MG63 (cell line): ENCODE data around the gene AGK. TPM values are rescaled to one million over a fixed set of nuclear protein-coding genes. Genes with fewer than 3 reads are reported as not detected.

Source experiments
- DNase-seq: peaks from one replicate; pipeline ENCODE4 v3.0.0-alpha.2; 2020
- H3K27me3 ChIP-seq: fragments of 250-450 bp; sonication (Bioruptor Pico); 2 replicates; pipeline ENCODE4 v1.5.1; 2020; ENCODE audit warnings: mild to moderate bottlenecking, moderate library complexity
- H3K36me3 ChIP-seq: fragments of 250-450 bp; sonication (Bioruptor Pico); 2 replicates; pipeline ENCODE4 v1.5.1; 2020; ENCODE audit warnings: mild to moderate bottlenecking, moderate library complexity
- H3K4me3 ChIP-seq: fragments of 250-450 bp; sonication (Bioruptor Pico); 2 replicates; pipeline ENCODE4 v1.5.1; 2020; ENCODE audit warnings: mild to moderate bottlenecking, moderate library complexity
- H3K9me3 ChIP-seq: fragments of 250-450 bp; sonication (Bioruptor Pico); 2 replicates; pipeline ENCODE4 v1.5.1; 2020; ENCODE audit warnings: mild to moderate bottlenecking, moderate library complexity
- total RNA-seq: library from RNA; depleted of rRNA; stranded (reverse); fragments of >200 nt; shearing (Covaris generic); gene quantifications from 2 replicates; pipeline ENCODE4 v1.2.3, GENCODE V29; 2014; ENCODE audit warnings: low replicate concordance; rRNA removed

AGK gene
- 18.0 and 23.3 TPM in 2 replicates for total RNA-seq

GRCh38 chr7:141551094-141551781, at the start of gene AGK:
Gene AGK (plus strand): TSS chr7:141551410. CDS start chr7:141555467, 4,057 bp downstream.
- peak; percentile 72 for DNase-seq
- H3K9me3 ChIP-seq, result no peaks in the 10 kb centered on the region
- no peaks in the 10 kb centered on the region for H3K27me3 ChIP-seq
- H3K4me3 ChIP-seq, result peak within 1 kb of the TSS; percentile 65
- H3K36me3 ChIP-seq, result no peaks in the 10 kb centered on the region

DNA sequence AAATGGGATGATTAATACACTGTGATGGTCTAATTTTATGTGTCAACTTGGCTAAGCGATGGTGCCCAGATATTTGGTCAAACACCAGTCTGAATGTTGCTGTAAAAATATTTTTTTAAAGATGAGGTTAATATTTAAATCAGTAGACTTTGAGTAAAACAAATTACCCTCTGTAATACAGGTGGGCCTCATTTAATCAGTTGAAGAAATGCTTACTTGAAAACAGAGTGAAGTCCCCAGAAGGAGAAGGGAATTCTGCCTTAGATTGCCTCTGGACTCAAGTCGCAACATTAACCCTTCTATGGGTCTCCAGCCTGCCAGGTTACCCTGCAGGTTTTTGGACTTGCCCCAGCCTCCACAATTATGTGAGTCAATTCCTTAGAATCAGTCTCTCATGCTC, 49.8 kb upstream of the AGK start:
- H3K9me3 ChIP-seq, result no peaks in the 10 kb centered on the region
- no peak overlapping the region for H3K4me3 ChIP-seq
- DNase-seq, result no peak
- no peaks in the 10 kb centered on the region for H3K36me3 ChIP-seq
- no peaks in the 10 kb centered on the region for H3K27me3 ChIP-seq

DNA sequence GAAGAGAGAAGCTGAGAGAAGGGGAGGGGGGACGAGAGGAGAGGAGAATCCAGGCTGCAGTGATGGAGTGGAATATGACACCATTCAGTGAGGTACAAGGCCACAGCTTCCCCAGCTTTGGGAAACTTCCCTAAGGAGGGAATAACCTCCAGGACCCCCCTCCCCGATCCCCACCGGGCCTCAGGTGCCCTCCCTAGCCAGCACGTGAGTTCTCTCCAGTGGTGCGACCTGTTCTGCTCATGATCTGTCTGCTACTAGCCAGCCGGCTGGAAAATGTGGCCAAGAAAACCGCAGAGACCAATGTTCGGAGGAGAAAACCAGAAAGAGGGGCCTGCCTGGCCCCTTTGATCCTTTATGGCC, 39.9 kb upstream of the AGK start:
- Histone ChIP-seq H3K27me3 (no peaks in the 10 kb centered on the region), H3K4me3 (no peak overlapping the region), H3K9me3 (no peaks in the 10 kb centered on the region), H3K36me3 (no peaks in the 10 kb centered on the region)
- DNase-seq, result no peak

- no peak for DNase-seq
- Histone ChIP-seq H3K27me3 (no peaks in the 10 kb centered on the region), H3K4me3 (no peak overlapping the region), H3K9me3 (no peaks in the 10 kb centered on the region), H3K36me3 (no peaks in the 10 kb centered on the region)
These were observed 39.4 kb upstream of the AGK start for GRCh38 chr7:141511676-141512396.

DNA sequence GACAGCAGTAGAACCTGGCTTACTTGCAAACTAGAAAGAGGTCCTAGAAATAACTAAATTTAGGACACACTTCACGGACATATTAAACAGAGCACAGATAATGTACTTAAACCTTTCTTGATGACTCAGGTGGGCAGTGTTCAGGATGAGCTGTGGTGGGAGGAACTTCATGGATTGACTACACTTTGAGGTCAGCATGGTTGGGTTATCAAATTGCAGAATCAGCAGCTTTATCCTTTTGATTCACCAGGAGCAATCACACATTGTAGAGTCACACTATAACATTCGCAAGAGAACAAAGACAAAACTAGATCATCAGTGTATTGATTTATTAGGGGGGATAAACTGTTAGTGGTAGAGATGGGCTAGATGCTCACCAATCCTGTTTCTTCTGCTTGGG, 38.6 kb upstream of the AGK start:
- no peak overlapping the region for H3K4me3 ChIP-seq

DNA sequence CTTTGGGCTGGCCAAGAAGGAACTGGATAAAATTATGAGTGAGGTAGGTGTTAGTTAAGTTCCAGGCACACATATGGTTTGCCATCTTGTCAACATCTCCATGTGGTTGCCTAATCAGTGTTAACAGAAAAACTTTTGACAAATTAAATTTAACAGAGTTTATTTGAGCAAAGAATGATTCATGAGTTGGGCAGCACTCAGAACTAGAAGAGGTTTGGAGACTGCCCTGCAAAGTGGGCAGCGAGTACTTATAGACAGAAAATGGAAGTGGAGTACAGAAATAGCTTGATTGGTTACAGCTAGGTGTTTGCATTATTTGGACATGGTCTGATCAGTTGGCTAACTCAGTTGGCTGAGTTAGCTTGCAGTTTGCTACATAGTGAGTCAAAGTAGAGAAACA, 37.5 kb upstream of the AGK start:
- Histone ChIP-seq H3K4me3 (no peak overlapping the region), H3K36me3 (no peaks in the 10 kb centered on the region), H3K9me3 (no peaks in the 10 kb centered on the region), H3K27me3 (no peaks in the 10 kb centered on the region)
- DNase-seq, result no peak

More for the DNA sequence above, 38.6 kb upstream of the AGK start:
- Histone ChIP-seq H3K9me3 (no peaks in the 10 kb centered on the region), H3K27me3 (no peaks in the 10 kb centered on the region), H3K36me3 (no peaks in the 10 kb centered on the region)
- no peak for DNase-seq

DNA sequence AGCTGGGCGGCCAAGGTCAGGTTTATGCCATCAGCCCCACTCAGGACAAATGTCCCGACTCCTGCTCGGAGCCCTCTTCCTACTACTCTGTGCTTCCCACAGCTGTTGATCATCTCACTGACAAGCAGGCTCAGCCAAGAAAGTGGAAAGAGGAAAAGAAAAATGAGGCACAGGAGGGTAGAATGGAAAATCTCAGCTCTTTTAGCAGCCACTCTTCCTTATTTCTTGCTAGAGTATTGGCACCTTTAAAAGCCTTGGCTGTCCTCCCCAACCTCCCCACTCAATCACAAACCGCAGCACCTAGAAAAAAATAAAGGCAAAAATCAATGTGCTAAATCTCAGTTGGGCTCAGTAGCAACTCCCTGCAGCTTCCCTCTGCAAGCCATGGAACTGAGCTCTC, 35.3 kb upstream of the AGK start:
- Histone ChIP-seq H3K4me3 (no peak overlapping the region), H3K27me3 (no peaks in the 10 kb centered on the region), H3K9me3 (no peaks in the 10 kb centered on the region), H3K36me3 (no peaks in the 10 kb centered on the region)
- no peak for DNase-seq

DNA sequence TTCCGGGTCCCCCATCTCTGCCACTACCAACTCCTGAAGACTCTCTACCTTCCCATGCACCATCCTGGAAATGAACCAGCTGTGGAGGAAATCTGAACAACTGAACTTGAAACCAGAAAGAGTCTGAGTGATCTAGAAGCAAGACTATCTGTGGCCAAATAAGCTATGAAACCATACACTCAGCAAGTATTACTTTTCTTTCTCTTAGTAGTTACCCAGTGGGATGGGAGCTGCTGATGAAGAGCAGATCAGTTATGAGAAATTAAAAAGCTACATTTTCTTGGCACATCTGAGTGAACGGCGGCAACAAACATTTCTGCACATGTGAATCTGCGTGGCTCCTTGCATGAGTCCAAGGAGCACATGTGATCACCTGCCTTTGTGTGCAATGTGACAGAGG, 31.6 kb upstream of the AGK start:
- no peaks in the 10 kb centered on the region for H3K36me3 ChIP-seq
- no peak for DNase-seq
- H3K9me3 ChIP-seq, result no peaks in the 10 kb centered on the region
- H3K27me3 ChIP-seq, result no peaks in the 10 kb centered on the region
- no peak overlapping the region for H3K4me3 ChIP-seq

DNA sequence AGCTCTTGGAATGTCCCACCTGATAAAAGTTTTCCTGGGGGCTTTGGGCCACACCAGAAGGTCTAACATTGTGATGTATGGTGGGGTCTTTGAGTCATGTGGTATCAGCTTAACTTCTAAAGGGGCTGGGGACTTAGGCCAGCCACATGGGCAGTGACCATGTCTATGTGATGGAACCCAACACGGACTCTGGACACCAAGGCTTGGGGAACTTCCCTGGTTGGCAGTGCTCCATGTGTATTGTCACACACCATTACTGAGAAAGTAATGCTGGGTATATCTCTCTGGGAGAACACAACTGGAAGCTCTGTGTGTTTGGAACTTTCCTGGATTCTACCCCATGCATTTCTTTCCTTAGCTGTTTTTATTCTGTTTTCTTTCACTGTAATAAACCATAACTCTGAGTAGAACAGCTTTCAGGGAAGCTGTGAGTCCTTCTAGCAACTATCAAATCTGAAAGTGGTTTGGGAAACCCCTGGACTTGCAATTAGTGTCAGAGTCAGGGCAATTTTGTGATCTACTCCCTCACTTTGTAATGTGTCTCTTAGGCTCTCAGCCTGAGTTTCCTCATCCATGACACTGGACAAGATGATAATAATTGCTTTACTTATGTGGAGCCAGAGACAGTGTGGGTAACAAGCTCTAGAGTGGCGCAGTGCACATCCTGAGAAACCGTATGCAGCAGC, 28.4 kb upstream of the AGK start:
- no peaks in the 10 kb centered on the region for H3K9me3 ChIP-seq
- H3K36me3 ChIP-seq, result no peaks in the 10 kb centered on the region
- no peak overlapping the region for H3K4me3 ChIP-seq
- H3K27me3 ChIP-seq, result no peaks in the 10 kb centered on the region
- DNase-seq, result no peak

GRCh38 chr7:141525973-141526514, 25.2 kb upstream of the AGK start:
- DNase-seq, result no peak
- H3K9me3 ChIP-seq, result no peaks in the 10 kb centered on the region
- no peak overlapping the region for H3K4me3 ChIP-seq
- H3K27me3 ChIP-seq, result no peaks in the 10 kb centered on the region
- no peaks in the 10 kb centered on the region for H3K36me3 ChIP-seq

DNA sequence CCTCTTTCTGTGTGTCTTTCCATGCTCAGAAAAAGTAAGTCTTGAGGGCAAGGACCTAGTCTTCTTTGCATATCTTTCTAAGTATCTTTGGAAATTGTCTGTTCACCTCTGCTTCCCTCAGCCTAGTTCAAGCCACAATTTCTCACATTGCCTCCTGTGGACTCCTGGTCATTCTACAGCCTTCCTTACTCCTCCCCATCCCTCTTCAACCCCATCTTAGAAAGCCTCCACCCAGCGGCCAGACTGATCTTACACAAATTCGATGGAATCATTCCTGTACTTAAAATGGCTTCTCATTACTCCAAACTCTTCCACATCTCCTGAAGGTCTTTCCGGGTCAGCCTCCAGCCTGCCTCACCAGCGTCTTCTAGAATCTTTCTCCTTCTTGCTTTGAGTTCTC, 24.1 kb upstream of the AGK start:
- Histone ChIP-seq H3K9me3 (no peaks in the 10 kb centered on the region), H3K27me3 (no peaks in the 10 kb centered on the region), H3K4me3 (no peak overlapping the region), H3K36me3 (no peaks in the 10 kb centered on the region)
- no peak for DNase-seq

DNA sequence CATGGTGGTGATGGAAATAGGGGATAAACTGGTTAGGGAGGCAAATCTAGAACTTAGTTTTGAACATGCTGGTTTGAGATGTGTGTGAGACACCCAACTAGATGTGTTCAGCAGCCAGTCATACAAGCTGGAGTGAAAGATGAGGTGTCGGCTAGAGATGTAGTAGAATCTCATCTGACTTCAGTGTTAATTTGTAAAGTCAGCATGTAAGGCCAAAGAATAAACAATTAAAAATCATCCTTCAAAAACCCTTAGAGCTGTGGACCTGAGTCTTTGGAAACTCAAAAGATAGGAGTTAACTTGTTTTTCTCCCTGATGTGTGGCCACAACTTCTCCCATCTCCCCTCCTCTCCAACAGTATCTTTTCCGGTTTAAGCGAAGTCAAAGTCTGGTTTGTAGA, 22.8 kb upstream of the AGK start:
- no peaks in the 10 kb centered on the region for H3K27me3 ChIP-seq
- no peaks in the 10 kb centered on the region for H3K9me3 ChIP-seq
- H3K4me3 ChIP-seq, result no peak overlapping the region
- no peaks in the 10 kb centered on the region for H3K36me3 ChIP-seq
- no peak for DNase-seq

DNA sequence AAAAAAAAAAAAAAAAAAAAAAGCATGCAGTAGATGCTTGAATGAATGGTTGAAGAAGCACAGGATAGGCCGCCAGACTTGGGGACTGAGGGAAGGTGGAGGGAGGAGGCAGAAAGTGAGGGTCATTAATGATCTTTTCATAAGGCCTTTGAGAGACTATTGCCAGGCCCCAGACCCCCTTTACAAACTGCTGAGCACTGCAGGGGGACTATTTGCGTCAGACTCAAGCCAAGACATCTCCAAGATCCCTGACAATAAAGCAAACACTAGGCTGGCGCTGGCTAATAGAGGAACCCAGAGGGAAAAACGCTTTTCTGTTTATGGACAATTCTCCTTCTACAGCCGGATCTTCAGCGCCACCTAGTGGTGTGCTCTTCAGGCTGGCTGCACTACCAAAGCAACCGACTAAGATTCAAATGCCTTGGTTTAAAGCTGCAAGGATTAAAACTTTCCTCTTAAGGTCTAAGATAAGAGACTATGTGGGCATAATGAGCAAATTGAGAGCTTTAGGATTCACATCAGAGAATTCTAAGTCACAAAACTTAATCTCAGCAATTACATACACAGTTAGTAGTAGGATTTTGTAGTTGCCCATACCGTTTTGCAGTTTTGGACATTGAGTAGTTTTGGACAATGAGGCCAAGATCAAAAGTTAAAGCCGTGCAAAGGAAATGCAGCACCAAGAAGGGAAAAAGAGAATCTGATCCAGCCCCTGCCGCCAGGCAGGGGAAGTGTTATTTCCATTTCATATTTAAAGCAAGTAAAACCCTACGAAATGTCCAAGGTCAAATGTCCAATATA, 17.9 kb upstream of the AGK start:
- peak; percentile 17 for DNase-seq
- no peaks in the 10 kb centered on the region for H3K9me3 ChIP-seq
- H3K36me3 ChIP-seq, result no peaks in the 10 kb centered on the region
- no peaks in the 10 kb centered on the region for H3K27me3 ChIP-seq
- H3K4me3 ChIP-seq, result no peak overlapping the region

- Histone ChIP-seq H3K9me3 (no peaks in the 10 kb centered on the region), H3K36me3 (no peaks in the 10 kb centered on the region), H3K27me3 (no peaks in the 10 kb centered on the region), H3K4me3 (no peak overlapping the region)
- DNase-seq, result no peak
These were observed 16.2 kb upstream of the AGK start for GRCh38 chr7:141534757-141535737.

- Histone ChIP-seq H3K4me3 (no peak overlapping the region), H3K9me3 (no peaks in the 10 kb centered on the region), H3K27me3 (no peaks in the 10 kb centered on the region), H3K36me3 (no peaks in the 10 kb centered on the region)
- no peak for DNase-seq
These were observed 13.3 kb upstream of the AGK start for GRCh38 chr7:141537906-141538305.

DNA sequence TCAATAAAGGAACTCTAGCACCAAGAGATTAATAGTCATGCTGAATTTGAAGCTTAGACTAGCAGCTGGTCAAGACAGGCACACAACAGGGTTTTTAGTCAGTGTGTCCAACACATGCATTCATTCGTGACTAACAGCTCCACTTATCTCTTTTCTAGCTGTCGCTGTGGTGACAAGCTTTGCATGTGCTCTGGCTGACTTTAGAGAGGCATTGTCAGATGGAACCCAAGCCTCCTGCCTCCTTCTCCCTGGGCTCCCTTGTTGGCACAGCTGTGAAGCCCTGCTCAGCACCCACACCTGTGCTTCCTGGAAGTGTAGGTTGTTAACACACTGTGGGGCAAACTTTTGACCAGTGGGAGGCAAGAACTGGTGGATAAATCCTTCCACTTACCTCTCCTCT, 9.8 kb upstream of the AGK start:
- no peaks in the 10 kb centered on the region for H3K27me3 ChIP-seq
- H3K4me3 ChIP-seq, result no peak overlapping the region
- H3K36me3 ChIP-seq, result no peaks in the 10 kb centered on the region
- H3K9me3 ChIP-seq, result no peaks in the 10 kb centered on the region
- DNase-seq, result no peak
